ENCODE results near the gene KAT2B. TPM values are rescaled to one million over a fixed set of nuclear protein-coding genes. Genes with fewer than 3 reads are reported as not detected.

KAT2B gene
- polyA plus RNA-seq, 3 donors, result 23.2 to 28.1 (median 25.9) TPM

DNA sequence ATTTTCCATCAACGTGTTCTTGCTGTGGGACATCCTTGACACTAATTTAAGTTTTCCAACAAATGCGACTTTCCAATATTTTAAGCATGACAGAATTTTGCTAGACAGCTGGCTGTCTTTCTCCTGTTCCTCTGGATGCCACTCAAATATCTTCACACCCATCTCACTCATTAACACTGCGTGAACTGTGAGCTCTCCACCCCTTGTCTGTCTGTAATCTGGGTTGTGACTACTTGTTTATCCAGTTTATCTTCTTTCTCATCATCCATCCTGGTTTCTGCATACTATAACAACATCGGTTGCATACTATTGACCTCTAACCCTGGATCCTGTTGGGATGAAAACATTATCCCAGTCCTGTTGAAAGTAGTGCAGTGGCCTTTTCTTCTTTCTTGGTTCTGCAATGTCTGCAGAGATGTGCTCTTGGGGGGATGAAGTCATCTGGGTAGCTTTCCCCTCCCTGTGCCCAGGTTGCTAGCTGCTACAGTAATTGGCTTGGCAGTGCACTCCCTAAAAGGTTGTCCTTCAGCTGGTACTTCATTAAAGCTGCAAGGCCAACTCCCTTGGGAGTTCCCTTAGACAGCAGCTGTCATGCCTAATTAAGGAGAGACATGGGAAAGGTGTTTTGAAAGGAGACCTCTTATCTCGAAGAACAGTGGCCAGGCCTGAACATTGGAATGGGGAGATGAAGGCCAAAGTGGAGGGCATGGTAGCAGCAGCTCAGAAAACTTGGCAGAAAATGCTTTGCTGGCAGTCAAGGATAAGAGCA, 24.7 kb downstream of the KAT2B start:
- DNase-seq (ENCODE audit: low read depth in 3 of 3, low spot score in 2 of 3), result no peak

GRCh38 chr3:20066079-20066478, 25.8 kb downstream of the KAT2B start:
- DNase-seq (ENCODE audit: low read depth in 3 of 3, low spot score in 2 of 3), result no peak

- DNase-seq (ENCODE audit: low read depth in 3 of 3, low spot score in 2 of 3), result no peak
These were observed 26.8 kb downstream of the KAT2B start for GRCh38 chr3:20066850-20067617.

- DNase-seq (ENCODE audit: low read depth in 3 of 3, low spot score in 2 of 3), result no peak
These were observed 28.4 kb downstream of the KAT2B start for GRCh38 chr3:20068512-20069177.

- no peak for DNase-seq (ENCODE audit: low read depth in 3 of 3, low spot score in 2 of 3)
These were observed 28.9 kb downstream of the KAT2B start for GRCh38 chr3:20069178-20069532.

DNA sequence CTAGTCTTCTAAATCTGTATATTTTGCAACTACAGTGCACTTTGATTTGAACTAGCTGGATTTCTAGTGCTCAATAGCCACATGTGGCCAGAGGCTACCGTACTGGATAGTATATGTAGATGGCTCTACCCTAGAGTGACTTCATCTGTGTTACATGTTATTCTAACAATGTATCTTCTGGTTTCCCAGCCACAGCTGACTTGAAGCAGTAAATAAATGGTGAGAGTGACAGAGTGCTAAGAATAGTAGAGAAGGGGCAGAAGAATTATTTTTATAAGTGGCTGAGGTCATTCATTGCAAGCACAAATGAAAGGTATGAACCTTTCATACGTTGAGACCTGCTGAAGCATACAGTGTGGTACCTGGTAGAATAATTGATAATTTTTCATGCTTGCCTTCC, 30.9 kb downstream of the KAT2B start:
- no peak for DNase-seq (ENCODE audit: low read depth in 3 of 3, low spot score in 2 of 3)

- DNase-seq (ENCODE audit: low read depth in 3 of 3, low spot score in 2 of 3), result no peak
These were observed 32.2 kb downstream of the KAT2B start for GRCh38 chr3:20072422-20072821.

GRCh38 chr3:20073068-20073467, 32.8 kb downstream of the KAT2B start:
- no peak for DNase-seq (ENCODE audit: low read depth in 3 of 3, low spot score in 2 of 3)

GRCh38 chr3:20073683-20074082, 33.4 kb downstream of the KAT2B start:
- DNase-seq (ENCODE audit: low read depth in 3 of 3, low spot score in 2 of 3), result no peak

DNA sequence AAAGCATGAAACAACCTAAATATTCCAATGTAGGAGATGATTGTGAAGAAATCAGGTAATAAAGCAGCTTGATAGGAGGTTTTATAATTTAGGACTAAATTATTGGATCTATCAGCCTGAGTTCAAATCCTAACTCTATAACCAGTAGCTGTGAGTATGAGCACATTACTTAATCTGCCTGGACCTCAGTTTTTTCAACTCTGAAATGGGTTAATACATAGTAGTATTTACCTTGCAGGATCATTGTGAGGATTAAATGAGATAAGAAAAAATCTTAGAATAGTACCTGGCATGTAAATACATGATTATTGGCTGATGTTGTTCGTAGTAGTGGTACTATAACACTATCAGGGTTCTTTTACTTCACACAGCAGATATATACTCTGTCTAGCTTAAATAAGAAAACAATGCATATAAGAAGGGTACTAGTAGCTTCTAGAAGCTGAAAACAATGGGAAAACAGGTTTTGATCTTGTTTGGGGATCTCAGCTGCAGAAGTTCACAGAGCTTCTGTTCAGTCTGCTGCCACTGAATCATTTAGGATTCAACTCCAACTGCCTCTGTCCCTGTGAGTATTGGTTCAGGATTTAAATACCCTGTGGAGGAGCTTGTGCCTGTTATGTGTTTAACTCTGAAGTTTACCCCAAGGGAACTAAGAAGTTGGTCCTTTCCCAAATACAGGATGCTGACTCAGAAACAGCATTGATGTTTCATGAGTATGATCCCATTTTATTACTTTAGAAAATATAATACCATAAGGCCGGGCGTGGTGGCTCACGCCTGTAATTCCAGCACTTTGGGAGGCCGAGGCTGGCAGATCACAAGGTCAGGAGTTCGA, 34.2 kb downstream of the KAT2B start:
- DNase-seq (ENCODE audit: low read depth in 3 of 3, low spot score in 2 of 3), result no peak

DNA sequence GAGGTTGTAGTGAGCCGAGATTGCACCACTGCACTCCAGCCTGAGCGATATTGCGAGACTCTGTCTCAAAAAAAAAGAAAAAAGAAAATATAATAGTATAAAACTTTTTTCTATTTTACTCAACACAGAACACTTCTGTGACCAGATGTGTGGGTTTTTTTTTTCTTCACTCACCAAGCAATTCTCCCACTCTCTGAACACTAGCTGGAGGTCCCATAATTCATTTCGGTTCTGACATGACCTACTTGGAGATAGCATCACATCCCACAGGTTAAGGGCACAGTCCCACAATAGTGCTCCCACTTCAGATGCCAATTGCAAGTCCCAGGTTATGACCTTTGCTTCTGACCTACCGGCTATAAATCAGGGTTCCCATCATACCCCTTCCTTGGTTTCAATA, 35.0 kb downstream of the KAT2B start:
- no peak for DNase-seq (ENCODE audit: low read depth in 3 of 3, low spot score in 2 of 3)

DNA sequence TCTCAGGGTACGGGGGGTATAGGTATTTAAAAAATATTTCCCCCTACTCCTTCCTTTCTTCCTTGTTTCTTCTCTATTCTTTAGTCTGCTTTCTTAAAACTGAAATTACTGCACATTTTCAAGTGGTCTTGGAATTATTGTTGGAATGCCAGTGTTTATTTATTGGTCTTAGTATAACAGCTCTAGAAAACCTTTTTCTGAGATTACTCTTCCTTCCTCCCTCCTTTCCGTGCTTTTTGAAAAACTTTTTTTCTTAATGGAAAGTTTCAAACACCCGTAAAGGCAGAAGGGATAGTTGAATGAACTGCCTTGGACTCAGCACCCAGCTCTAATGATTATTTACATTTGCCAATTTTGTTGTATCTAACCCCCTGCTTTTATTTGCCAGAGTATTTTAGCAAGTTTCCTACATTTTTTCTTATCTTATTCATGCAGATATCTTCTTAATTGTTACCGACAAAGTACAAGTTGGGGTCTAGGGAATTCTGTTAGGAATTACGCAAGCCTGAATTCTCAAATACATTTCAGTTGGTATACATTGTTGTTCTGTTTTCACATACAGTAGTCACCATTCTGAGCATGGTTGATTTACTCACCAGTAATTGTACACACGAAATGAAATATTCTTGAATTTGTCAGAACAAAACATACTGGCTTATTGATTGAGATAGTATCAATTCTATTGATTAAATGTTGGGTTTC, 36.2 kb downstream of the KAT2B start:
- DNase-seq (ENCODE audit: low read depth in 3 of 3, low spot score in 2 of 3), result no peak

DNA sequence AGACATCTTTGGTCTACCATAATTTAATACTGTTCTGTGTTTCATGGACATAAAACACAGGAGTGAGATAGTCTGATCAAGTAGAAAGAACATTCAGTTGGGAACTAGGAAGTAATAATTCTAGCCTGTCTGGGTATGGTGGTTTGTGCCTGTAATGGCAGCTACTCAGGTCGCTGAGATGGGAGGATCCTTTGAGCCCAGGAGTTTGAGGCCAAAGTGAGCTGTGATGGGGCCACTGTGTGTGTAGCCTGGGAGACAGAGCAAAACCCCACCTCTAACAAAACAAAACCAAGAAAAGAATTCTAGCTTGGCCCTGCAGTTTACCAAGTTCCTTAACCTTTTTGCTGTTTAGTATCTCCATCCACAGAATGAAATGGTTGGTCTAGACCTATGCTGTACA, 36.8 kb downstream of the KAT2B start:
- DNase-seq (ENCODE audit: low read depth in 3 of 3, low spot score in 2 of 3), result no peak

GRCh38 chr3:20078194-20078714, 38.0 kb downstream of the KAT2B start:
- DNase-seq (ENCODE audit: low read depth in 3 of 3, low spot score in 2 of 3), result no peak

- no peak for DNase-seq (ENCODE audit: low read depth in 3 of 3, low spot score in 2 of 3)
These were observed 39.4 kb downstream of the KAT2B start for GRCh38 chr3:20079621-20080020.

GRCh38 chr3:20080956-20081554, 40.8 kb downstream of the KAT2B start:
- peak in 1 of 3 donors; percentile 19 for DNase-seq (ENCODE audit: low read depth in 3 of 3, low spot score in 2 of 3)

DNA sequence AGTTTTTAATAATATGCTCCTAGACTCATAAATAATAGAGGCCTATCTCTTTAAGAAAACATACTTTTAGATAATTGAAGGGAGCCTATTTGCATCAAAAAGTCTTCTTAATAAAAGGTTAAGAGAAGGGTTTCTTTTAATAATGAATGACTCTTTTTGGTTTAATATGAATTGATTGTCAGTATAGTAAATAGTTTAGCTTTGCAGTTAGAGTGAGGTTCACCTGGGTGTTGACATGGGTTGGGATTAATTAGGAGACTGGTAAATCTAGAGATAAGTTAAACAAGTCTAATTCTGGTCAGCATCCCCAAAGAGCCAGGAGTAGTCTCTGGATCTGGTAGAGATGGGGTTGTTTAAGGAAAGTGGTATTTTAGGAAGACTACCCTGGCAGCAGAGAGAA, 43.0 kb downstream of the KAT2B start:
- no peak for DNase-seq (ENCODE audit: low read depth in 3 of 3, low spot score in 2 of 3)

DNA sequence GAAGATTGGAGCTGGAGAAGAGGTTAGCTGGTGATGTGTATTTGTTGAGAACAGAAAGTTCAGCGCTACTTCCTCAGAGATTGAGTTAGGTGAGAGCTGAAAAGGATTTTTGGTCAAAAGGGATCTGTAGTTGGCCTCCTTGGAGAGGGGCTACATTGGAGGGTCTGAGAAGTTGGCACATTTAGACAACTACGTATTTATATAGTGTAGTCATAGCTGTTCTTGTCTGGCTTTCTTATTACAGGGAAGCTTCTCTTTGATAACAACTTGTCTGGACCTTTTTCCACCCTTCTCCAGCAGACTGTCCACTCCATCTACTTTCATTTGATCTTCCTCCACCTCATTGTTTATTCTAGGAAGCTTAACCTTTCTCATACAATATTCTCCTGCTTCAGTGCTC, 43.7 kb downstream of the KAT2B start:
- DNase-seq (ENCODE audit: low read depth in 3 of 3, low spot score in 2 of 3), result no peak

GRCh38 chr3:20091331-20092047, 51.2 kb downstream of the KAT2B start:
- DNase-seq (ENCODE audit: low read depth in 3 of 3, low spot score in 2 of 3), result no peak
